Brain pericyte (primary cell): ENCODE measurements around the gene ETV6.

Experiments
- DNase-seq: peaks from one replicate; pipeline ENCODE4 v3.0.0-alpha.2; 2012; ENCODE audit warnings: low read depth, low spot score

ETV6 gene

DNA sequence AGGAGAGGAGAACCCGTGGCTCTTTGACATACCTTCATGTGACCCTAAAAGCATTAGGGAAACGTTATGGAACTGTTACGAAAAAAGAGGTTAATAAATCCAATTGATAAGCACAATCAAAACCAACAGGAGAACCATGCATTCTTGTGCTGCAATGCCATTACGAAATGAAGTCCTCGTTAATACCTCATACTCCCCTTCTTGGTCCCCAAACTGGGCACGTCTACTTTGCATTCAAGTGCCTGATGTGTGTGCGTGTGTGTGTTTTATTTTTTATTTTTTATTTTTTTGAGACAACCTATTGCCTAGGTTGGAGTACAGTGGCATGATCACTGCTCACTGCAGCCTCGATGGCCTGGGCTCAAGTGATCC lies 150.0 kb downstream of the ETV6 start:
- DNase-seq, result no peak

DNA sequence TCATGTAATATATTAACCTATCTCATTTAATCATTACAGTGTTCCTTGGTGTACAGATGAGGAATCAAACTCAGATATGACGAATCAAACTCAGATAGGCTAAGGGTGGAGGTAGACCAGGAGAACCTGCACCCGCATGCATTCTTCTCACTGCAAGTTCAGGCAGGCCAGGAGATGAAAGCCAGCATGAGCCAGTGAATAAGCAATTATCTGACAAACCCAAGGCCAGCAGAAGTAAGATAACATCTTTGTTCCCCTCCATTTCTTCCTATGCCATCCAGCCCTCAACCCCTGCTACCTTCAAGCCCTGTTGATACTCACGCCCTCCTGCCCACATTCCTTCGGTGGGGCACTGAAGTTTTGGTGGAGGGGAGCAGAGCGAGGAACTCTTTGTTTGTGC lies 152.2 kb downstream of the ETV6 start:
- no peak for DNase-seq

DNA sequence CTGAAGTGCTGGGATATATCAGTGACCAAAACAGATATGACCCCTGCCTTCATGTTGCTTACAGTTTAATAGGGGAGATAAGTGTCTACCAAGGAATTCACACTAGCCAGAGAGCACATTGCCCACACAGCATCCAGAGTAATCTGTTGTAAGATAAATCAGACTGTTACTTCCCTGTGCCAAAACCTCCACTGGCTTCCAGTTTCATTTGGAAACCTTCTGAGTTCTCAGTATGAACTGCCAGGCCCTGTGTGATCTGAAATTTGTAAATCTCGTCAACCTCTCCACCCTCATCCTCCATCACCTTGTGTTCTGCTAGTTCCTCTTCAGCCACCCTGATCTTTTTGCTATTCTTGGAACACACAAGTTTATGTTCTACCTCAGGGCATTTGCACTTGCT lies 154.7 kb downstream of the ETV6 start:
- DNase-seq, result no peak

DNA sequence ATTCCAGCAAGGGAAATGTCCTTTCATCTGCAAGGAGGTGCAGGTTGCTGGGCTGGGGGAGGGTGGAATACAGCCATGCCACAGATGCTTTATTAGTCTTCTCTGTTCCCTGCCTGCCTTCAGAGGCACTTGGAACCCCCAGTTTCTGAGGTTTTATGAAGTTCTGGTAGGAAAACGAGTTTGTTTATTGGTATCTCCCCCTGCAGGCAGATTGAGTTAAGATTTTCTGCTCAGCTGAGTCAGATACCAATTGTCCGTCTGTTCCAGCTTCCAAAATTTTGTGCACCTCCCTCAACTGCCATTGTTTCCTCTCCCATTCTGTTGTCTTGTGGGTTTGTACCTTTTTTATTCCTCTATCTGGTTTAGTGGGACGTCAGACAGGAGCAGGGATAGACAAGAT lies 155.6 kb downstream of the ETV6 start:
- DNase-seq, result no peak

DNA sequence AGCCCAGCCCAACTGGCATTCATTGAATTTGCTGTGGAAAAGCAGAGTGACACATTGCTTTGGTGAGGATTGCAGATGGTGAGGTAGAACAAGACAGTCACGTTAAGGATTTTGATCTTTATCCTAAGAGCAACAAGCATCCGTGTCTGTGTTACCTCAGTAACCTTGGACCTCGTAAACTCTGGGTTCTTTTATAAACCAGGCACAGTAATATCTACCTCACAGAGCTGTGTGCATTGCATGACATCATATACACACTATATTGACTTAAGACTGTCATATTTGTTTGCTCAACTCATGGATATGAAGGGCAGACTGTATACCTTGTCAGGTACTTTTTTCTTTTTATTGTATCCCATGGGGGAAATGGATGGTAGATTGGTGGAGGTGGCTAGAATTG lies 156.2 kb downstream of the ETV6 start:
- no peak for DNase-seq

DNA sequence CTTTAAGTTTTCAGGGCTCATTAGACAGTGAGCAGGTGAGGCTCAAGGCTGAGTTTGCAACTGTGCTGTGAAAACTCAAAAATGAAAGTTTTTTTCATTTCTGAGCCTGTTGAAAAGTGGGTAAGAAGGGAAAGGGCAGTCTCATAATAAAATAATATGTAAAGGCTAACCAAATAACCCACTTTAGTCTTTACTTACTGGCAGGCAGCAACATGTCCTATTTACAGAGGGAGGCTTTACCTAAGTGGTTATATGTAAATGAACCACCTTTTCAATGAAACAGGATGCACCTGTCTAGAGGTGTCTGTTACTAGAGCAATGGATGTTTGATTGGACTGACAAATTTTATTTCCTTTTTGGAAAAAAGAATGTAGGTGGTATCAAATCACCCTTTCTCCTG lies 158.0 kb downstream of the ETV6 start:
- no peak for DNase-seq

DNA sequence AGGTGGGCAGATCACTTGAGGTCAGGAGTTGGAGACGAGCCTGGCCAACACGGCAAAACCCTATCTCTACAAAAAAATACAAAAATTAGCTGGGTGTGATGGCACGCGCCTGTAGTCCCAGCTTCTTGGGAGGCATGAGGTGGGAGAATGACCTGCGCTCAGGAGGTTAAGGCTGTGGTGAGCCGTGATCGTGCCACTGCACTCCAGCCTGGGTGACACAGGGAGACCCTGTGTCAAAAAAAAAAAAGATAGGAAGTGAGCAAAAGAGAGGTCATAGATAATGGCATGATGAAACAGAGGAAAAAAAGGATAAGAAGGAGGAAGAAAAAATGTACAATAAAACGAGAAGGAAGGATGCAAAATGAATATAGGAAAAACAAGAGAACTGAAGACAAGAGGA lies 159.5 kb downstream of the ETV6 start:
- DNase-seq, result no peak

DNA sequence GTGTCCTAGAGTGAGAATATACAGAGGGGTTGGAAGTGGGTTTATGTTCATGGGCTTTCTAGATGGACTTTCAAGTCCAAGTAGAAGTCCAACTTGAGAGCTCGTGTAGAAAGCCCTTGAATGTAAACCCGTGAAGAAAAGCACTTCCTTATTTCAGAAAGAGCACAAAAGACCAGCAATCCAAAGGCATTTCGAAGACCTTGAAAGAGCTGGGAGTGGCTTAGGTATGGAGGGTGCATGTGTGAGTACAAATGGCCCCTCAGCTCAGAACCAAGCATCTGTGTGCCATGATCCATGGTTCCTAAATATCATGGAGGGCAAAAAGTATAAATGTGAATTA lies 160.7 kb downstream of the ETV6 start:
- no peak for DNase-seq

DNA sequence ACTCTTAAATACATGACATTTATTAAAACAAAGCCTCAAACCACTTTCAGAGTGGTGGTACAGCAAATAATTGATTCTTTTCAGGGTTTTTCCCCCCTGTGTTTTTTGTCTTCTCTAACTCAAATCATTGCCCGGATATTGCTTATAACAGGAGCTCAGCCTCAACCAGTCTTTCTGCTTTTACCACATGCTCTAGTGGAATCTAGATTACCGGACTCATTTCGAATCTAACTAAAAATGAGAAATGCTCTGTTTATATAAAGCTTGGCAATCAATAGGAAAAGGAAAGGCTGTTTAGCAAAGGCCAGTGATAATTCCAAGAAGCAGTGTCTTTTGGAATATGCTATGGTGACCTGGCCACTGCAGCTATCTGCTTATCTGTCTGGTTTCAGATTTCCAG lies 161.5 kb downstream of the ETV6 start:
- no peak for DNase-seq

DNA sequence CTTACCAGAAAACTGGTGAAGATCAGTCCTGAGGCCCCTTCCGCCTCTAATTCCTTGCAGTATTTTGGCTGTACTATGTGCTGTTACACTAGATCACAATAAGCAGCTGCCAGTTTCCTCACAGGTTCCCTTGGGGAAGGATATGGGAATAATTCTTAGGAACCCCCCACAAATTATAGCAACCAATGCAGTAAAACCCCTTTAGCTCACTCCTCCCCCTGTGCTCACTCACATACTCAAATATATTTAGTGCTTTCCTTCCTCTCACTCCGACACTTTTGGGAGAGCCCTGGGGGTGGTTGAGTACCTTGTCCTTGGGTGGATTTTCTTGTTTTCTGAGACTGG lies 162.7 kb downstream of the ETV6 start:
- no peak for DNase-seq

DNA sequence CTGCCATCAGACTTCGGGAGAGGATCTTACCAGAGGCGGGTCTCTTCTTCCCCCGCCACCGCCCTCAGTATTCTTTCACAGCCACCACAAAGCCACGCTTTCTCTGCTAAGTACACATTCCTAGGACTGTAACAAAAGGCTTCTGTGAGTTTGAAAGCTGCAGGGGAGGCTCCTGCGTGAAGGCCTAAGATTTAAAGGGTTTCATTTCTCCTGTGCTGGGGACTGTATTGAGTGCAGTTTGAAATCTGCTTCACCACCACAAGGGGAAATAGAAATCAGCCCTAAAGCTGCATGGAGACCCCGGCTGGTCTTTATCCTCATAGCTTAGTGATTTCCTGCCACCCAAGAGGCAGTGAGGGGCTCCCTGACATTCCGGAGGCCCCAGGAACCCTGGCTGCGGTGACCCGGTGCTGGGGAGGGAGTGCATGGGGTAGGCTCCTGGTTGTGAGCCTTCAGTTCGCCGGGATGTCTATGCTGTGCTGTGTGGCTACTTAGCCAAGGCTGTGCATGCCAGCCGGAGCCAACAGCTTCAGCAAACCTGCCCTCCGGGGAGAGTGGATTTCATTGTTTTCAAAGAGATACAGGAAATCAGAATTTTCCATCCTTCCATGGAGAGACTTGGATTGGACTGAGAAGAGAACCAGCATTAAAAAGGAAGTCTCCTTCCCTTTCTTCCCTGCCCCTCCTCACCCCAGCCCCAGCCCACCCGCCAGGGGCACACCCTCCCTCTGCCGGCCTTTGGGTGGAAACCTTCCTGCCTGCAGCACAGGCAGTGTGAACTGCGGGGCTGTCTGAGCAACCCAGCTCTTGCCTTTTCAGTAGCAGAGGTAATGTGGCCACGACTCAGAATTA lies 163.3 kb downstream of the ETV6 start:
- DNase-seq, result no peak

DNA sequence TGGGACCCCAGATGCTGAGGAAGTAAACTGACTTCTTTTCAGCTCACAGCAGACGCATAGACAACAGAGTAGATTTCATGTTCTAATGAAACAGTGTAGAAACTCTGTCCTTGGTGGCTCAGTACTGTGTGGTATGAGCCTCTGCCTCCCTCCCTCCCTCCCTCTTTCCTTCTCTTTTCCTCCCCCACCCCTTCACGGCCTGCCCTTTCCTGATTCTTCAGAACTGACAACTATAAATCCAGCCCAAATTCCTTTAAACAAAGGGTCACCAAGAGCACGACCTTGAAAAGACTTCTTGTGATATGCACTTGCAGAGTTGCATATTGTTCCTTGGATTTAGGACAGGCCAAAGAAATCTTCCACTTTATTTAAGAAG lies 164.0 kb downstream of the ETV6 start:
- no peak for DNase-seq

DNA sequence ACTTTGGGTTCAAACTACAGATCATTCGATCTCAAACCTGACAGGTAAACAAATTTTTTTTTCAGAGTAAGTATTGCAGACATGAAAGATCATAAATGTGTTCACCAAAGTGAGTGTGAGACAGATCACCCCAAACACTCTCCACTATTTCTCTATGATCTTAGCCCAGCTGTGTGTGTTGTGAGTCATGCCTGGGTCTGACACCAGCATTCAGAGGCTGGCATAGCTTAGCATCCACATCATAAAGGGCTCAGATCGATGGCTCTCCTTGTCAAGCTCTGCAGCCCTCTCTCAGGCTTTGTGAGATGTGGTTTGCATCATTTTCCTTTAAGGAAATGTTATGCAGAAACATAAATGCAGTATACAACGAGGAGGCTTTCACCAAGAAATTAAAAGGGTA lies 164.9 kb downstream of the ETV6 start:
- peak; percentile 30 for DNase-seq

DNA sequence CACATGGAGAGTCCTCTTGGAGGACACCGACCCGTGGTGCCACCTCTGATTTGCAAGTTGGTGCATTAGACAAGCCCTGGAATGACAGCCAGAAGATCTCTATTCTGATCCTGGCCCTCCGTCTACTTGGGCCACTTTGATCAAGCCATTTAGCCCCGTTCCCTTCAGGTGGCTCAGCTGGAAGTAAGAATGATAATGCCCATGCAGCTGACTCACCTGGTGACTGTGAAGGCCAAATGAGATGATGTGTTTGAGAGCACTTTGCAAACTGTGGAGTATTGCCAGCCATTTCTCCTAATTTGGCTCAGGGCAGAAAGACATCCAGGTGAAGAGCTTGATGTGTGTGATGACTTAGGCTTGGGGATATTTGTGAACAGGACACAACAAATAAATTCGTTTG lies 165.9 kb downstream of the ETV6 start:
- no peak for DNase-seq

DNA sequence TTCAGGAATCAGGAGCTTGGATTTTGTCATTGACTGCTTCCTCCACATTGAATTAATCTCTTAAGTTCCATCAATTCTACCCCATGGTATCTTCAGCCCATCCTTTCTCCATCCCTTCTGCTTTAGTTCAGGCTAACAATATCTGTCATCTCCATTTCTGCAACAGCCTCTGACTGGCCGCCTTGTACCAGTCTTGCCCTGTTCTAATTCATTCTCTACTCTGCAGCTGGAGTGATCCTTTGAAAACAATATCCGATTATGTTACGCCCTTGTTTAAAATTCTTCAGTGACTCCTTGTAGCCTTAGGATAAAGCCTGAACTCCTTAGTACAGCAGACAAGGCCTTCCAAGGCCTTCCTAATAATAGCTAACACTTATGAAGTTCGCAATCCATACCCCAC lies 170.2 kb downstream of the ETV6 start:
- no peak for DNase-seq

DNA sequence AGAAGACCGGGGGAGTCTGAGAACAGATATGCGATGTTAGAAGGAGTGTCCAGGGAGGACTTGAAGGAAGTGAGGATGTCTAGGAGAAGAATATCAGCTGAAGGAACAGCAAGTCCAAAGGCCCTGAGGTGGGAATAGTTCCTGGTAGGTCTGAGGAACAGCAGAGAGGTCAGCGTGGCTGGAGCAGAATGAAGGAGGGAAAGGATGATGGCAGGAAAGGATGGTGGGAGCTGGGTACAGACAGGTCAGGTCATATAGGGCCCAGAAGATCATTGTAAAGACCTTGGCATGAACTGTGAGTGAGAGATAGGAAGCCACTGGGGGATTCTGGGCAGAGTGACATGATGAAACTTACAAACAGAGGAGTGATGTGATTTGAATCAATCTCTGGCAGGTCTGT lies 171.0 kb downstream of the ETV6 start:
- no peak for DNase-seq

DNA sequence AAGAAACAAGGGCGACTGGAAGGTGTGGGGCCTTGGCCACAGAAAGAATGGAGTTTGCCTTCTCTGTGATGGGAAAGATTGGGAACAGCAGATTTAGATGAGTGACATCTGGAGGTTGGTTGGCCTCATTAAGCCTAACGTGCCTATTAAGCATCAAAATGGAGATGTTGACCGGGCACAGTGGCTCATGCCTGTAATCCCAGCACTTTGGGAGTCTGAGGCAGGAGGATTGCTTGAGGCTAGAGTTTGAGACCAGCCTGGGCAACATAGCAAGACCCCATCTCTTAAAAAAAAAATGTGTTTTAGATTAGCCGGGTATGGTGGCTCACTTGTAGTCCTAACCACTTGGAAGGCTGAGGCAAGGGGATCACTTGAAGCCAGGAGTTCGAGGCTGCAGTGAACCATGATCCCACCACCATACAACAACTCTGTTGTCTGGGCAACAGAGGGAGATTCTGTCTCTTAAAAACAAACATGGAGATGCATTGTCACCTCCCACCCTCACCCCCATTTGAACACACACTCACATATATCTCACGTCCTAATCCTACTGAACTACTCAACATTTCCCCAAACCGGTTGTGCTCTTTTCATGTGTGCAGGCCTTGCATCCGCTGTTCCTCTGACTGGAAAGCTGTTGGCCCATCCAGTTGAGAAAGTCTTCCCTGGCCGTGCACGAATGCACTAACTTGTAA lies 172.1 kb downstream of the ETV6 start:
- DNase-seq, result no peak

DNA sequence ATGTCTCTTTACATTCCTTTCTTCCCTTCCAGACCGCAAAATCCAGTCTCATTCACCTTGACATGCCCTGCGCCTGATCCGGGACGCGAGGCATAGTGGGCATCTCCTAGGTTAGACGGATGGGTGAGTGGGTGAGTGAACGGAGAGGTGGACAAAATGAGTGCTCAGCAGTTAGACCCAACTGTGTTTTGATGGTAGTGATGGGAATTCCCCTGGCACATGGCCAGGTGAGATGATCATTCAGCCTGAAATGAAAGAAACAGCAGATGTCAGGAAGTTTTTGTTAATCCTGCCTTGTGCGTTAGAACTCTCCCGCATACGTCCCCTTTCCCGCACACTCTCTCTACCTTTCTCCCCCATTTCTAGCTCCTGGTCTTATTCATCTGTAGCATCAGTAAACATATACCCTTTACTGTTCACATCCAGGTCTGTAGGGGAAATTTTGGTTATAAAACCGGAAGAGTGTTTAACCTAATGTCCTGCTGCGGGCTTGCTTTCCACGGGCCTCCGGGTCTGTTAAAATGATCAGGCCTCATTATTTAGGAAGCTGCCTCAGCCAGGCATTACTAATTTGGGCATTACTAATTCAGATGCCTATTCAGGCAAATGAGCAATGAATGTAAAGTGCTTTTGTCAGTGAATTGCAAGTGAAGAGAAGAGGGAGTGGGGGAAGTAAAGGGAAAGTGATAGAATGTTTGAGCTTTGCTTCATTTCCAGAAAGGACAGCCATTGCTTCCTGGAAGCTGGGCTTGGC lies 172.8 kb downstream of the ETV6 start:
- DNase-seq, result no peak

DNA sequence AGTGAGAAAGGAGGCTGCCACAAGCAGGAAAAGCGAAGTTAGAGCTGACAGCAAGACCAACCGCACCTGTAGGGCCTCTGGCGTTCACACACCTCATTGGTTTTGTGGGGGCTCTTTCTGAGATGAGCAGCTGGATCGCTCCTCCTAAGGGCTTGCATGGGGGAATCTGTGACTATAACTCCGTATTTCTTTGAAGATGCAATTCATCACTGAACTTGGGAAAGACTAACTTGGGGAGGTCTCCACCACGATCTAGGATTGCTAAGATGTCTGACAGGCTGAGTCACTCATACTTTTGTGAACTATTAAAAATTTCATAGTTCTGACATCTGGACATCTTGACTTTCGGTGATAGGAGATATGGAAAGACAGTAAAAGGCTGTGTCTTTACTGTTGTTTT lies 173.6 kb downstream of the ETV6 start:
- no peak for DNase-seq

DNA sequence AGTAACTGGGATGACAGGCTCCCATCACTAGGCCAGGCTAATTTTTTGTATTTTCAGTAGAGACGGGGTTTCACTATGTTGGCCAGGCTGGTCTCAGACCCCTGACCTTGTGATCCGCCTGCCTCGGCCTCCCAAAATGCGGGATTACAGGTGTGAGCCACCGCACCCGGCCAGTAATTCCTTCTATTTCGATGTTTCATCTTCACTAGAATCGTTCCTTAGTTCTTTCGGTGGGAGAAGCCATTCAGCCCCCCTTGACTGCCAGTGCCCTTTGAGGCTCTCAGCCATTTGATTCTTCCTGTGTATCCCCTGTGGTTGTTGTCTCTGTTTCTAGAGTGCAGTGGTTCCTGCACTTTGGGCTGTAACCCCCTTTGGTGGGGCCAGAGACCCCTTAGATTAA lies 174.1 kb downstream of the ETV6 start:
- no peak for DNase-seq

DNA sequence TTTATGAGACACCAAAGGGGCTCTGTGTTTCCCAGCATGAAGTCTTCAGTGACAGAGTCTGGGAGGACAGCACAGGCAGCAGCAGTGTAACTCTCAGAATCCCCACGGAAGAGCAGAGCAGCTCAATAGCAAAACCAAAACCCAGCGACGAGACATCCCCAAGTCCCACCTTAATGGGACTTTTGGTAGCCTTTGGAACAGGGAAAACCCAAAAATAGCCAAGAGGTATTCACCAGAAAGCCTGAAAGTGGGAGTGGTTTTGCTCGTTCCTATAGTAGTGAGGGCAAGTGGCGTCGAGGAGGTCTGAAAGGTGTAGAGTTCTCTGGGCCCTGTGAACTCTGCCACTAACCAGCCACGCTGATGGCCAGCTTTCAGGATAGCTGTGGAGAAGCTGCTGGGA lies 174.6 kb downstream of the ETV6 start:
- DNase-seq, result no peak

DNA sequence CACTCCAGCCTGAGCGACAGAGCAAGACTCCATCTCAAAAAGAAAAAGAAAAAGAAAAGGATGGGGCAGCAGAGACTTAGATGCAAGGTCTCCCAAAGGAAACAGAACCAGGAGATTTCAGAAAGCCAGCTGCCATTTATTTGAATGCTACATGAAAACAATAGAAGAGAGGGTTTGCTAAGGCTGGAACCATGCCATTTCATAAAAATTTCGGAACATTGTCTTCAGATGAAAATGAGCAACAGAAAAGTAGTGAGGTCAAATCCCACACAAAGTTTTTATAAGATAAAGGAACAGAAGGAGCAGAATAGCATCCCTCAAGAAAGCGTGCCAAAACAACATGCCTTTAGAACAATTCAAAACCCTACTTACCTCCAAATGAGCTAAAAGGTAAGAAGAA lies 175.3 kb downstream of the ETV6 start:
- DNase-seq, result no peak

DNA sequence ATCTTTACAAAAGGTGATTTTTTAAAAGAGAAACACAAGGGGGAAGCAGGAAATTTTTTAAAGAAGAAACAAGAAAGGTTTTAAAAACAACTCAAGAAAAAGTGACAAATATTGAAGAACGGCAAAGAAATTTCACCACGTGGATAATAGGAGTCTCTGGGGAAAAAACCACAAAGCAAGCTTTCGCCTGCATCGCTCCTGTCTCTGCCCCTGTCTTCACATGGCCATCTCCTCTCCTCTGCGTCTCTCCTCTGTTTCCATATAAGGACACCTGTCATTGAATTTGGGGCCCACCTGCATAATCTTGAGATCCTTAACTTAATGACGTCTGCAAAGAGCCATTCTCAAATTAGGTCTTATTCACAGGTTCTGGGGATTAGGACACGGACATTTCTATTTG lies 175.8 kb downstream of the ETV6 start:
- DNase-seq, result no peak
